ENCODE data around the gene RIC3. TPM values are rescaled to one million over a fixed set of nuclear protein-coding genes. Genes with fewer than 3 reads are reported as not detected.

The RIC3 gene
- total RNA-seq, 1 donor: not detected

DNA sequence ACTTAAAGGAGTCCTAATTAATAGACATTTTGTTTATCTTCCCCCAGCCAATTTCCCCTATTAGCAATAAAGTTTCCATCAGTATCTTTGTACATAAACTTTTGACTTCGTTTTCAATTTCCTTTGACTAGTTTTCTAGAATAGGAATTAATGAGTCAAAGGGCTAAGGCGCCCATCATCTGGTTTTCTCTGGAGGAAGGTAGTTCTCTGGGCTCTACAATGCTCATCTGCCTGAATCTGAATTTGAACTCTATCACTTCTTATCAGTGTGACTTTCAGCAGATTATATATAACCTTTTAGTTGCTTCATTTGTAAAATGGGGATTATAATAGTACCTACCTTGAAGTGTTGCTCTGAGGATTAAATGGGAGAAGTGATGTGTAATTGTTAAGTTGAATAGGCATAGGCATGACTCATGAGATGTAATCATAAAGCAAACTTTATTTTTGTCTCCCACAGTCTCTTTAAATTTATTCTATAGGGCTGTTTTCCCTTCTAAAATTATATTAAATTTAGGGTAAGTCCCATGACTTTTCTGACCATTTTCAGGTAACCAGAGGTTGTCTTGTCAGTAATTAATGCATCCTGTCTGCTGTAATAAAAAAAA is 93.6 kb downstream of the RIC3 start:
- DNase-seq (ENCODE audit: low read depth): no peak
- no peak overlapping the region for H3K4me3 ChIP-seq (ENCODE audit: low read depth, low read length)
- TF ChIP-seq, protein P1, sequence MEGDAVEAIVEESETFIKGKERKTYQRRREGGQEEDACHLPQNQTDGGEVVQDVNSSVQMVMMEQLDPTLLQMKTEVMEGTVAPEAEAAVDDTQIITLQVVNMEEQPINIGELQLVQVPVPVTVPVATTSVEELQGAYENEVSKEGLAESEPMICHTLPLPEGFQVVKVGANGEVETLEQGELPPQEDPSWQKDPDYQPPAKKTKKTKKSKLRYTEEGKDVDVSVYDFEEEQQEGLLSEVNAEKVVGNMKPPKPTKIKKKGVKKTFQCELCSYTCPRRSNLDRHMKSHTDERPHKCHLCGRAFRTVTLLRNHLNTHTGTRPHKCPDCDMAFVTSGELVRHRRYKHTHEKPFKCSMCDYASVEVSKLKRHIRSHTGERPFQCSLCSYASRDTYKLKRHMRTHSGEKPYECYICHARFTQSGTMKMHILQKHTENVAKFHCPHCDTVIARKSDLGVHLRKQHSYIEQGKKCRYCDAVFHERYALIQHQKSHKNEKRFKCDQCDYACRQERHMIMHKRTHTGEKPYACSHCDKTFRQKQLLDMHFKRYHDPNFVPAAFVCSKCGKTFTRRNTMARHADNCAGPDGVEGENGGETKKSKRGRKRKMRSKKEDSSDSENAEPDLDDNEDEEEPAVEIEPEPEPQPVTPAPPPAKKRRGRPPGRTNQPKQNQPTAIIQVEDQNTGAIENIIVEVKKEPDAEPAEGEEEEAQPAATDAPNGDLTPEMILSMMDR (IDR thresholded peaks at IDR 0.05; ENCODE audit: insufficient read depth, low read length): no peak

DNA sequence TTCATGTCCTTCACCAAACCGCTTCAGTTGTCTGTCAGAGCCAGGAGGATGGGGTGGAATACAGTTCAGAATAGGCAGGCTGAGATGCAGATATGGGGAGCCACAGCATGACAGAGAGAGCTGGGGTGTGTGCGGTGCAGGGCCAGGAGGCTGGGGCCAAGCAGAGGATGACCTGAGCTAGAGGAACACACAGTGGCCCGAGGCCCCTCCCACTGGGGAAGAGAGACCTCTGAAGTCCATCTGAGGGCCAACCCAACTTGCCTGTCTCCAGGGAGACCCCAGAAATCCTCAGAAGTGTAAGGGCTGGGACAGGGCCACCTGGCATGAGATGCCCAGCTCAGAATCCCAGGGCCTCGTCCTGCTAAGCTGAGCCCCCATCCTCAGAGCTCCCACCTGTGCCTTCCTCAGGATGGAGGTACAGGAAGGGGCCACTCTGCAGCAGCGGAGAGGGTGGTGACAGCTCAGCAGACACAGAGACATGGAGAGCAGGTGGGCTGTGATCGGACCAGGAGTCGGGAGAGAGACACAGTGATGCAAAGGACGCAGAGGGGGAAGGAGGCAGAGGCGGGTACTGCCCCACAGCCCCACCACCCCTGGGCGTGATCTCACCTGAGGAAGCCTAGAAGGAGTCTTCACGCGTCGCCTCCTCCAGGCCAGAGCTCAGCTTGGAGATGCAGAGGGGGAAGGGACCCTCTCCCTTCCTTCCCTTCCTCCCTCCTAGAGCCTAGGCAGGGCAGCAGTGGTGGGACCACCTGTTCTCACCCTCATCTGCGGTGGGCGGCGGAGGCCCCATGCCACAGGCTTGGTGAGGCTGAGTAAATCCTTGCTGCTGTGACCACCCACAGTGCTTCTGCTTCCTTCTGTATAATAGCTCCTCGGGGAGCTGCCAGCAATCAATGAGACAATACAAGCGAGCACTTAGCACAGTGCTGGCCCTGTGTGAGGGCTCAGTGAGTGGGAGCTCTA is 96.9 kb downstream of the RIC3 start:
- TF ChIP-seq, protein P1 (IDR thresholded peaks at IDR 0.05; ENCODE audit: insufficient read depth, low read length): no peak
- no peak overlapping the region for H3K4me3 ChIP-seq (ENCODE audit: low read depth, low read length)
- no peak for DNase-seq (ENCODE audit: low read depth)

DNA sequence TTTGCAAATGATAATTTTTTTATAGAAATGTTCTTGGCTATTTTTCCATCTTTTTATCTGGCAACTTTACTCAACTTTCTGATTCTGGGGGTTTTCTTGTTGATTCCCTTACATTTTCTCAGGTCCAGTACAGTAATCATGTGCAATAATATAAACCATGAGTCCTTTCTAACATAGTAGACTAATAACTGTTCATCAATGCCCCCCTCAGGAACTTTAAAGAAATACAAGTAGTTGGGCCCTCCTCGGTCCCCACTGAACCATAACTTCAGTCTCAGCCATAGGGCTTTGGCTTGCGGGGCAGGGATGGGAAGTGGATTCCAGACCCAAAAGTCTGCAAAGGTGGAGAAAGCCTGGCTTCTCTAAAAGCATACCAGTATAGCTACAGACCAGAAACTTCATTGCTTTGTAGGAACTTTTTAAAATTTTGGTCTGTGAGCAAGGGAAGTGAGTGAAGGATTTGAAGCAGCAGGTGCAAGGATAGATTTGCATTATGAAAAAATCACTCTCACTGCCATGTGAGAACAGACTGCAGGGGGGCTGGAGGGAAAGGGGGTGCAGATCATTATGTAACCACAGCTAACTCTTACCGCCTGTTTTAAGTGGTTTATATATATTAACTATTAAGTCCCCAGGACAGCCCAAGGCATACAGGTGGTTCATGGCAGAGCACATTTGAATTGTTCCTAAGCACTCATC is 98.3 kb downstream of the RIC3 start:
- TF ChIP-seq, protein P1 (IDR thresholded peaks at IDR 0.05; ENCODE audit: insufficient read depth, low read length): peak; percentile 56
- DNase-seq (ENCODE audit: low read depth): peak; percentile 75
- no peak overlapping the region for H3K4me3 ChIP-seq (ENCODE audit: low read depth, low read length)

DNA sequence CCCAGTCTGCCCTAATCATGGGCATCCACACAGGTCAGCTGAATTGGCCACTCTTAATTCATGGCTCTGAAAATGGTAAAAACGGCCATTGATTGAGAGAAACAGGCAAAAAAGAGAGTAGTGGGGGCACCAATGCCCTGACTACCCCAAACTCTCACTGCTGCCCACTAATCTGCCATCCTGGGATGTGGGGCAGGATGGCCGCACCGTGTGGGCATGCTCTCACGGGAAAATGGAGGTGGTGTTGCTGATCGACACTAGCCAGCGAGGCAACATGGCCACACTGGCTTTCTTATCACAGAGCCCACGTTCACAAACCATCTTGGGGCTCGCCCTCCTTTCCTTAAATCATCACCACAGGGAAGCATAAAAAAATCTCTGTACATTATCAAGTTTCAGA is 99.1 kb downstream of the RIC3 start:
- DNase-seq (ENCODE audit: low read depth): no peak
- no peak overlapping the region for H3K4me3 ChIP-seq (ENCODE audit: low read depth, low read length)
- TF ChIP-seq, protein P1 (IDR thresholded peaks at IDR 0.05; ENCODE audit: insufficient read depth, low read length): no peak

DNA sequence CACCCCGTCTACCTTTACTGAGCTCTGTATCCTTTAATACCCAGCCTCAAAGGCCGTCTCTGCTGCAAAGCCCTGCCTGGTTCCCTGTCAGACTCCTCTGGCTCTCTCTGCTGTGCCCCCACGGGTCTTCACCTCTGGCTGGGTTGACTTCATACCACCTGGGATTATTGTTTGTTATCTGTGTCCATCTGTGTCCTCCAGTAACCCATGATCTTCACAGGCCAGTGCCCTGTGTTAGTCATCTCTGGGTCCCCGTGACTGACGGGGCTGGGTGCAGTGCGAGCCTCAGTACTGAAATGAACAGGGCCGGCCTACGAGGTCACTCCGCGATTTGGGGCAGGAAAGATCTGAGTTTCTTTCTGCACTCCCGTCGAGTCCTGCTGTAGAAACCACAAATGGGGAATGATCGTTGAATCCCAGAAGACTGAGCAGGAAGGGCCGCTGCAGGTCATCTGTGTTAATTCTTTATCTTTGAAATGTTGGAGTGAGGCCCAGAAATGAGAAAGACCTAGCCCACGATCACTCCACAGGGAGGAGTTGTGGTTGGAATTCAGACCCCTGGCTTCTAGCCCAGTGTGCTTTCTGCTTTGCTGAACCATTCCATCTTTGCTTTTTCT is 100.1 kb downstream of the RIC3 start:
- peak overlapping the region; percentile 11 for H3K4me3 ChIP-seq (ENCODE audit: low read depth, low read length)
- DNase-seq (ENCODE audit: low read depth): peak; percentile 96
- TF ChIP-seq, protein P1 (IDR thresholded peaks at IDR 0.05; ENCODE audit: insufficient read depth, low read length): no peak

DNA sequence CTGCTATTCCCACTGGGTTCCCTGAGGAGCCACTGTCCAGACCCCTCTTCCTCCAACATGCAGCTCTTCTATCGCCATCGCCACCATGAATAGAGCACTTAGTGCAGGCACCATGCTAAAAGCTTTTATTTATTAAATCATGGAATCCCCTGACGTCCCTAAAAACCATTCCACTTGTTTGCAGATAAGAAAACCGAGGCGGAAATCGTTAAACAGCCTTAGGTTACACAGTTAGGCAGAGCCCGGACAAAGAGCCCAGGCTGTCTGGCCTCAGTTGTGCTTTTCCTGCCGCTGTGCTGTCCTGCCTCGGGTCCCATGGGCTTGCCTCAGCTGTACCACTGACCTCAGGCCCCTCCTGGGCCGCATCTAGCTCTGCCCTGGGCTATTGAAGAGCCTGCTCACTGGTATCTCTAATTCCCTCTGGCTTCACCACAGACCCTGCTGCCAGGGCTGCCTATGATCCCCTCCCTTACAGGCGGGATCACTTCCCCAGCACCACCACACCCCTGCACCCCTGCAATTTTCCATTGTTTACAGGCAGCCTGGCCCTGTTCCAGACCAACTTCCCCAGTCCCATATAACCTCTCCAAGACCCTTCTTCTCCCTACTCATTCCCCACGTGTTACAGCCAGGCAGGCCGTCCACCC is 100.8 kb downstream of the RIC3 start:
- H3K4me3 ChIP-seq (ENCODE audit: low read depth, low read length): no peak overlapping the region
- DNase-seq (ENCODE audit: low read depth): no peak

More for the DNA sequence above, 100.8 kb downstream of the RIC3 start:
- TF ChIP-seq, protein P1 (IDR thresholded peaks at IDR 0.05; ENCODE audit: insufficient read depth, low read length): no peak

All from fibroblast of the aortic adventitia (primary cell).